Right lobe of liver (tissue), 4 donors: ENCODE data around the gene TEK.
"Not testable (repeated sequence)": the region's sequence is repeated elsewhere in the genome, so short reads cannot be mapped to it uniquely, and the experiment has no call there.

Source experiments
- POLR2A ChIP-seq: fragments of 450-650 bp; IDR thresholded peaks from one replicate; pipeline ENCODE4 v1.6.1; 2017; ENCODE audit warnings: antibody characterized with exemption, mild to moderate bottlenecking
- TF ChIP-seq, protein P1 (sequence below), 4 donors: fragments of 200-600 bp in 3 of 4; fragments of 450-650 bp in 1 of 4; IDR thresholded peaks; one replicate each; pipeline versions ENCODE4 v1.5.1 to v1.8.0; 2016 to 2022; ENCODE audit warnings: antibody characterized with exemption in 4 of 4, mild to moderate bottlenecking in 2 of 4
- donor health status: DM: no; HTN: no; CAD: no.
- donor health status: DM: no; HTN: no; CAD: no.
- donor health status: DM: no; HTN: yes; CAD: no.

- TF ChIP-seq, protein P1, sequence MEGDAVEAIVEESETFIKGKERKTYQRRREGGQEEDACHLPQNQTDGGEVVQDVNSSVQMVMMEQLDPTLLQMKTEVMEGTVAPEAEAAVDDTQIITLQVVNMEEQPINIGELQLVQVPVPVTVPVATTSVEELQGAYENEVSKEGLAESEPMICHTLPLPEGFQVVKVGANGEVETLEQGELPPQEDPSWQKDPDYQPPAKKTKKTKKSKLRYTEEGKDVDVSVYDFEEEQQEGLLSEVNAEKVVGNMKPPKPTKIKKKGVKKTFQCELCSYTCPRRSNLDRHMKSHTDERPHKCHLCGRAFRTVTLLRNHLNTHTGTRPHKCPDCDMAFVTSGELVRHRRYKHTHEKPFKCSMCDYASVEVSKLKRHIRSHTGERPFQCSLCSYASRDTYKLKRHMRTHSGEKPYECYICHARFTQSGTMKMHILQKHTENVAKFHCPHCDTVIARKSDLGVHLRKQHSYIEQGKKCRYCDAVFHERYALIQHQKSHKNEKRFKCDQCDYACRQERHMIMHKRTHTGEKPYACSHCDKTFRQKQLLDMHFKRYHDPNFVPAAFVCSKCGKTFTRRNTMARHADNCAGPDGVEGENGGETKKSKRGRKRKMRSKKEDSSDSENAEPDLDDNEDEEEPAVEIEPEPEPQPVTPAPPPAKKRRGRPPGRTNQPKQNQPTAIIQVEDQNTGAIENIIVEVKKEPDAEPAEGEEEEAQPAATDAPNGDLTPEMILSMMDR (IDR thresholded peaks at IDR 0.05) = not testable (repeated sequence)
- TF ChIP-seq POLR2A = not testable (repeated sequence)
These were observed 15.5 kb upstream of the TEK start for GRCh38 chr9:27093384-27094067.
